ENCODE measurements around the gene STEAP3. TPM values are rescaled to one million over a fixed set of nuclear protein-coding genes. Genes with fewer than 3 reads are reported as not detected.
A peak's percentile ranks its signal among the peaks of the same experiment; 100 is the strongest.

STEAP3 gene
- total and polyA plus RNA-seq, 2 donors (not counting 1 experiment from before 2014, with no cell fraction given) = 13.7 to 28.4 TPM

DNA sequence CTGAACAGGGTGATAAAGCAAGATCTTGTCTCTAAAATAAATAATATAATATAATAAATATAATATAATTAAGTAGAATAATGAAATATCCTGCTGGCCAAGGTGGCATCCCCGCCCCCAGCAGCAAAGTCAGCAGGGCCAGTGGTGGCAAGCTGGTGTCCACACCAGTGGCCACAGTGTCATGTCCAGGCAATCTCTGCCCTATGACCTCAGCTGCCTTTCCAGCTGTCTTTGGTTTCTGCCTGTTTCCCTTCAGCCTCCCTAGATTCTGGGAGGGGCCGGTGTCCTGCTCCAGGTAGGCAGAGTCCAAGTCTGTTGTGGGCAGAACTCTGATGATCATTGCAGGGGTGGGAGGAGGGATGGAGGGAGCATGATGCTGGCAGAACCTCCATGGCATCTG lies 16.2 kb upstream of the STEAP3 start:
- no peak overlapping the region for H3K4me2 ChIP-seq (ENCODE audit: extremely low read depth, insufficient read depth, low read length)
- H2AFZ ChIP-seq (ENCODE audit: low read length) = no peak overlapping the region
- H3K4me1 ChIP-seq (ENCODE audit: control insufficient read depth, extremely low read depth, insufficient read depth, low read length) = no peaks in the 10 kb centered on the region
- H3K4me3 ChIP-seq (replicated peaks in 1 of 4; ENCODE audit: control extremely low read depth in 1 of 4, insufficient read depth in 1 of 4, low read depth in 3 of 4, low read length in 4 of 4) = no peak overlapping the region
- H3K36me3 ChIP-seq (ENCODE audit: control insufficient read depth, insufficient read depth, low read length) = no peaks in the 10 kb centered on the region
- H3K27me3 ChIP-seq (ENCODE audit: control insufficient read depth, insufficient read depth, low read length) = peaks cover 4% of the 10 kb centered on the region
- no peak overlapping the region for H3K27ac ChIP-seq (ENCODE audit: insufficient read depth, low read length)
- no peak for DNase-seq (ENCODE audit: low read depth in 2 of 2)
- TF ChIP-seq EZH2 (IDR thresholded peaks at IDR 0.05; ENCODE audit: low read length, missing control alignments) (no peak), CTCF (conservative IDR thresholded peaks at IDR 0.05 in 1 of 2, IDR thresholded peaks at IDR 0.05 in 1 of 2; ENCODE audit: low read depth in 1 of 2, low read length in 2 of 2) (no peak)
- H4K20me1 ChIP-seq (ENCODE audit: control insufficient read depth, extremely low read depth, insufficient read depth, low read length) = no peaks in the 10 kb centered on the region
- H3K9ac ChIP-seq (ENCODE audit: insufficient read depth, low read length) = no peak overlapping the region
- no peaks in the 10 kb centered on the region for H3K79me2 ChIP-seq (ENCODE audit: control insufficient read depth, insufficient read depth, low read length)
- no peaks in the 10 kb centered on the region for H3K9me3 ChIP-seq (ENCODE audit: control insufficient read depth, insufficient read depth, low read depth, low read length)

DNA sequence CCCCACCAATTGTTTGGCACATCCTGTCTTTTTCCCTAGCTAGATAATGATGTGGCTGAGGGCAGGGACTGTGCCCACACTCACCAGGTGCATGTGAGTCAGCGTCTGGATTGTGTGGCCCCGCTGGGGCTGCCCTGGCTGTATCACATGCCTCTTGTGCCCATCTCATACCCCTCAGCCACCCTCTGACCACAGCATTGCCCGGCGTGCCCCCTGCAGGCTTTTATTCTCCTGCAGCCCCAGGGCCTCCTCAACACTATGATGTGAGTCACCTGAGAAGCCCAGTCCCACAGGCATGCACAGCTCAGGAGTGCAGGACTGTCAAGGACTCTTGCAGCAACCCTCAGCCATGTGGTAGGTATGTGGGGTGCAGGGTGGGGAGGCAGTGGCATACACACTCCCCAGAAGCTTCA lies 14.8 kb upstream of the STEAP3 start:
- Histone ChIP-seq H3K9ac (ENCODE audit: insufficient read depth, low read length) (no peak overlapping the region), H2AFZ (ENCODE audit: low read length) (no peak overlapping the region), H3K27ac (ENCODE audit: insufficient read depth, low read length) (no peak overlapping the region), H3K9me3 (ENCODE audit: control insufficient read depth, insufficient read depth, low read depth, low read length) (no peaks in the 10 kb centered on the region), H3K36me3 (ENCODE audit: control insufficient read depth, insufficient read depth, low read length) (no peaks in the 10 kb centered on the region), H3K4me3 (replicated peaks in 1 of 4; ENCODE audit: control extremely low read depth in 1 of 4, insufficient read depth in 1 of 4, low read depth in 3 of 4, low read length in 4 of 4) (no peak overlapping the region), H4K20me1 (ENCODE audit: control insufficient read depth, extremely low read depth, insufficient read depth, low read length) (no peaks in the 10 kb centered on the region), H3K27me3 (ENCODE audit: control insufficient read depth, insufficient read depth, low read length) (peaks cover 4% of the 10 kb centered on the region), H3K79me2 (ENCODE audit: control insufficient read depth, insufficient read depth, low read length) (no peaks in the 10 kb centered on the region), H3K4me1 (ENCODE audit: control insufficient read depth, extremely low read depth, insufficient read depth, low read length) (no peaks in the 10 kb centered on the region), H3K4me2 (ENCODE audit: extremely low read depth, insufficient read depth, low read length) (no peak overlapping the region)
- peak in 1 of 2 donors; percentile 60 for DNase-seq (ENCODE audit: low read depth in 2 of 2)
- TF ChIP-seq EZH2 (IDR thresholded peaks at IDR 0.05; ENCODE audit: low read length, missing control alignments) (no peak), CTCF (conservative IDR thresholded peaks at IDR 0.05 in 1 of 2, IDR thresholded peaks at IDR 0.05 in 1 of 2; ENCODE audit: low read depth in 1 of 2, low read length in 2 of 2) (no peak)

DNA sequence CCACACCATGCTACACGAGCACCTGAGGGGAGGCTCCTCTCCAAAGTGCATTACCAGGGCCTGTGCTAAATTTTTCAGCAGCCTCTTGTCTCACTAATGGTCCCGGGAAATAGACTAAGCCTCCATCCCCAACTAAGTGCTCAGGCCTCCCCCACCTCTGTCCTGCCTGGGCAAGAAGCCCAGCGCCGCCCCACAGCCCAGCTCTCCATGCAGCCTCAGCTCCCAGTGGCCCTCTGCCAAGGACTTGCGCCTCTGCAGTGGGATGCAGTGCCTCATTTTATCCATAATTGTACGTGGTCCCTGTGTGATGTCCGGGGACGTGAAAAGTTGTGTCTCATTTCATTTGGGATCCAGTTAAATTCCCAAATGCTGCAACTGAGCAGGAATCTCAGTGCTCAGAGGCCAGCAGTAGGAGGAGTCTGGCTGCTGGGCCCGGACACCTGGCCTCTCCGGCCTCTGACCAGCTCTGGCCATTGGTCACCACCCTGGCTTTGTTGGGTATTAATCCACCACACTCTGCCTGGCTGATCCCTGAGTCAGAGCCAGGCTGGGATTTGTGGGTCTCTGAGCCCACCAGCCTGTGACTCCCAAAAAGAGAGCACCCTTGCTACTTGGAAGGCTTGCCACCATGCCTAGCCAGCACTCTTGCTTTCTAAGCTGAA lies 11.4 kb upstream of the STEAP3 start:
- H3K4me3 ChIP-seq (replicated peaks in 1 of 4; ENCODE audit: control extremely low read depth in 1 of 4, insufficient read depth in 1 of 4, low read depth in 3 of 4, low read length in 4 of 4) = no peak overlapping the region
- no peak overlapping the region for H3K4me2 ChIP-seq (ENCODE audit: extremely low read depth, insufficient read depth, low read length)
- TF ChIP-seq EZH2 (IDR thresholded peaks at IDR 0.05; ENCODE audit: low read length, missing control alignments) (no peak), CTCF (conservative IDR thresholded peaks at IDR 0.05 in 1 of 2, IDR thresholded peaks at IDR 0.05 in 1 of 2; ENCODE audit: low read depth in 1 of 2, low read length in 2 of 2) (no peak)
- H3K27ac ChIP-seq (ENCODE audit: insufficient read depth, low read length) = no peak overlapping the region
- H3K27me3 ChIP-seq (ENCODE audit: control insufficient read depth, insufficient read depth, low read length) = peaks cover 4% of the 10 kb centered on the region
- H3K9me3 ChIP-seq (ENCODE audit: control insufficient read depth, insufficient read depth, low read depth, low read length) = no peaks in the 10 kb centered on the region
- H2AFZ ChIP-seq (ENCODE audit: low read length) = no peak overlapping the region
- no peaks in the 10 kb centered on the region for H3K4me1 ChIP-seq (ENCODE audit: control insufficient read depth, extremely low read depth, insufficient read depth, low read length)
- no peaks in the 10 kb centered on the region for H3K36me3 ChIP-seq (ENCODE audit: control insufficient read depth, insufficient read depth, low read length)
- H4K20me1 ChIP-seq (ENCODE audit: control insufficient read depth, extremely low read depth, insufficient read depth, low read length) = no peaks in the 10 kb centered on the region
- DNase-seq (ENCODE audit: low read depth in 2 of 2) = peak in 1 of 2 donors; percentile 63
- no peak overlapping the region for H3K9ac ChIP-seq (ENCODE audit: insufficient read depth, low read length)
- H3K79me2 ChIP-seq (ENCODE audit: control insufficient read depth, insufficient read depth, low read length) = no peaks in the 10 kb centered on the region

Measured in fibroblast of lung (primary cell).